Activated CD4-positive, alpha-beta T cell treated with anti-CD3 and anti-CD28 coated beads, Interleukin-2, amount 50 U/mL, for 16 hours (primary cell): ENCODE data around the gene MED22.
"Not testable (repeated sequence)": the region's sequence is repeated elsewhere in the genome, so short reads cannot be mapped to it uniquely, and the experiment has no call there.

Experiments used
- DNase-seq: peaks from one replicate; pipeline ENCODE4 v3.0.0-alpha.2; 2020

MED22 gene

GRCh38 chr9:133333566-133333965, 14.4 kb downstream of the MED22 start:
- DNase-seq, result no peak

- DNase-seq, result no peak
Measured at GRCh38 chr9:133333011-133333410, 14.9 kb downstream of the MED22 start.

- no peak for DNase-seq
Measured at GRCh38 chr9:133332381-133332730, 15.6 kb downstream of the MED22 start.

- DNase-seq, result no peak
Measured at GRCh38 chr9:133331641-133332380, 16.1 kb downstream of the MED22 start.

GRCh38 chr9:133331221-133331620, 16.7 kb downstream of the MED22 start:
- no peak for DNase-seq

GRCh38 chr9:133329306-133330156, 18.4 kb downstream of the MED22 start:
- not testable (repeated sequence) for DNase-seq

GRCh38 chr9:133327834-133328484, 20.0 kb downstream of the MED22 start:
- DNase-seq, result no peak

GRCh38 chr9:133327021-133327420, 20.9 kb downstream of the MED22 start:
- not testable (repeated sequence) for DNase-seq

- no peak for DNase-seq
Measured at GRCh38 chr9:133323991-133324703, 23.8 kb downstream of the MED22 start.

- DNase-seq, result no peak
Measured at GRCh38 chr9:133323211-133323610, 24.7 kb downstream of the MED22 start.

- DNase-seq, result no peak
Measured at GRCh38 chr9:133322701-133323100, 25.2 kb downstream of the MED22 start.

GRCh38 chr9:133321411-133321935, 26.5 kb downstream of the MED22 start:
- no peak for DNase-seq

- no peak for DNase-seq
Measured at GRCh38 chr9:133320421-133320881, 27.5 kb downstream of the MED22 start.

- not testable (repeated sequence) for DNase-seq
Measured at GRCh38 chr9:133317551-133317950, 30.4 kb downstream of the MED22 start.

GRCh38 chr9:133315997-133316396, 31.9 kb downstream of the MED22 start:
- no peak for DNase-seq

GRCh38 chr9:133309608-133310007, 38.3 kb downstream of the MED22 start:
- no peak for DNase-seq

GRCh38 chr9:133307301-133307700, 40.6 kb downstream of the MED22 start:
- DNase-seq, result no peak

- no peak for DNase-seq
Measured at GRCh38 chr9:133306242-133307204, 41.4 kb downstream of the MED22 start.

- no peak for DNase-seq
Measured at GRCh38 chr9:133305731-133306130, 42.2 kb downstream of the MED22 start.

- no peak for DNase-seq
Measured at GRCh38 chr9:133304477-133305377, 43.2 kb downstream of the MED22 start.

GRCh38 chr9:133304158-133304470, 43.8 kb downstream of the MED22 start:
- no peak for DNase-seq
